GM23338 (cell line): Measurements from ENCODE around the gene VTCN1.

Source experiments
- CREB1 ChIP-seq: fragments of 250-450 bp; sonication (Bioruptor Pico); IDR thresholded peaks from 2 replicates; pipeline ENCODE4 v1.5.0; 2020; ENCODE audit warnings: low read depth, mild to moderate bottlenecking, moderate library complexity
- EZH2 ChIP-seq: fragments of 200-600 bp; sonication (generic); IDR thresholded peaks from one replicate; pipeline ENCODE4 v1.8.0; 2017; ENCODE audit warnings: antibody characterized with exemption, mild to moderate bottlenecking, low read depth; ENCODE audit not compliant: unreplicated experiment
- EZH2phosphoT487 ChIP-seq: fragments of 200-600 bp; sonication (generic); IDR thresholded peaks from one replicate; pipeline ENCODE4 v1.8.1; 2018; ENCODE audit warnings: antibody characterized with exemption; ENCODE audit not compliant: unreplicated experiment
- JUNB ChIP-seq: IDR thresholded peaks from one replicate; pipeline ENCODE4 v1.6.1; 2016; ENCODE audit warnings: antibody characterized with exemption; ENCODE audit not compliant: unreplicated experiment
- NANOG ChIP-seq: IDR thresholded peaks from 2 replicates; pipeline ENCODE4 v1.6.1; 2016; ENCODE audit warnings: antibody characterized with exemption, borderline replicate concordance
- POLR2AphosphoS5 ChIP-seq: IDR thresholded peaks from 2 replicates; pipeline ENCODE4 v1.6.1; 2016; ENCODE audit warnings: antibody characterized with exemption, low read depth
- STAT1 ChIP-seq: IDR thresholded peaks from one replicate; pipeline ENCODE4 v1.6.1; 2016; ENCODE audit warnings: antibody characterized with exemption; ENCODE audit not compliant: unreplicated experiment
- TF ChIP-seq, protein P1 (sequence below): IDR thresholded peaks from one replicate; pipeline ENCODE4 v1.6.1; 2018; ENCODE audit warnings: antibody characterized with exemption; ENCODE audit not compliant: unreplicated experiment
- TF ChIP-seq, protein P2 (sequence below), 2 experiments: fragments of 200-600 bp in 1 of 2; sonication (generic) in 1 of 2; conservative IDR thresholded peaks; 2 replicates each; pipeline versions ENCODE4 v1.5.1 to v1.6.1; 2016 to 2017; ENCODE audit warnings: antibody characterized with exemption in 2 of 2, low read depth in 2 of 2, mild to moderate bottlenecking in 2 of 2, moderate library complexity in 1 of 2
- TF ChIP-seq, protein P3 (sequence below): IDR thresholded peaks from 2 replicates; pipeline ENCODE4 v1.6.1; 2016; ENCODE audit warnings: antibody characterized with exemption

DNA sequence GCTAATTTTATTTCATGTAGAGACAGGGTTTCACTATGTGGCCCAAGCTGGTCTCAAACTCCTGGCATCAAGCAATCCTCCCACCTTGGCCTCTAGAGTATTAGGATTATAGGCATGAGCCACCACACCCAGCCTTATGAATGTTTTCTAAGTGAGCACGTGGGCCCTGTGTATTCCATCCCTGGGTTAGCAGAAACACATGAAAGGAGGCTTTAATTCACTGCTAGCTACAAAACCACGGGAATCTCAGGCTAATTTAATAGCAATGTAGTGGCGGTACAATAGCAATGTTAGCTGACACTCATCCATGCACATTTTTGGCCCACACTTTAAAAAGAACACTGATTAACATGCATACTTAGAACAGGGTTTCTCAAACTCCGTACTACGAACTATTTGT, 32.0 kb downstream of the VTCN1 start:
- TF ChIP-seq, protein P1, sequence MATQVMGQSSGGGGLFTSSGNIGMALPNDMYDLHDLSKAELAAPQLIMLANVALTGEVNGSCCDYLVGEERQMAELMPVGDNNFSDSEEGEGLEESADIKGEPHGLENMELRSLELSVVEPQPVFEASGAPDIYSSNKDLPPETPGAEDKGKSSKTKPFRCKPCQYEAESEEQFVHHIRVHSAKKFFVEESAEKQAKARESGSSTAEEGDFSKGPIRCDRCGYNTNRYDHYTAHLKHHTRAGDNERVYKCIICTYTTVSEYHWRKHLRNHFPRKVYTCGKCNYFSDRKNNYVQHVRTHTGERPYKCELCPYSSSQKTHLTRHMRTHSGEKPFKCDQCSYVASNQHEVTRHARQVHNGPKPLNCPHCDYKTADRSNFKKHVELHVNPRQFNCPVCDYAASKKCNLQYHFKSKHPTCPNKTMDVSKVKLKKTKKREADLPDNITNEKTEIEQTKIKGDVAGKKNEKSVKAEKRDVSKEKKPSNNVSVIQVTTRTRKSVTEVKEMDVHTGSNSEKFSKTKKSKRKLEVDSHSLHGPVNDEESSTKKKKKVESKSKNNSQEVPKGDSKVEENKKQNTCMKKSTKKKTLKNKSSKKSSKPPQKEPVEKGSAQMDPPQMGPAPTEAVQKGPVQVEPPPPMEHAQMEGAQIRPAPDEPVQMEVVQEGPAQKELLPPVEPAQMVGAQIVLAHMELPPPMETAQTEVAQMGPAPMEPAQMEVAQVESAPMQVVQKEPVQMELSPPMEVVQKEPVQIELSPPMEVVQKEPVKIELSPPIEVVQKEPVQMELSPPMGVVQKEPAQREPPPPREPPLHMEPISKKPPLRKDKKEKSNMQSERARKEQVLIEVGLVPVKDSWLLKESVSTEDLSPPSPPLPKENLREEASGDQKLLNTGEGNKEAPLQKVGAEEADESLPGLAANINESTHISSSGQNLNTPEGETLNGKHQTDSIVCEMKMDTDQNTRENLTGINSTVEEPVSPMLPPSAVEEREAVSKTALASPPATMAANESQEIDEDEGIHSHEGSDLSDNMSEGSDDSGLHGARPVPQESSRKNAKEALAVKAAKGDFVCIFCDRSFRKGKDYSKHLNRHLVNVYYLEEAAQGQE: no peak
- TF ChIP-seq, protein P2, sequence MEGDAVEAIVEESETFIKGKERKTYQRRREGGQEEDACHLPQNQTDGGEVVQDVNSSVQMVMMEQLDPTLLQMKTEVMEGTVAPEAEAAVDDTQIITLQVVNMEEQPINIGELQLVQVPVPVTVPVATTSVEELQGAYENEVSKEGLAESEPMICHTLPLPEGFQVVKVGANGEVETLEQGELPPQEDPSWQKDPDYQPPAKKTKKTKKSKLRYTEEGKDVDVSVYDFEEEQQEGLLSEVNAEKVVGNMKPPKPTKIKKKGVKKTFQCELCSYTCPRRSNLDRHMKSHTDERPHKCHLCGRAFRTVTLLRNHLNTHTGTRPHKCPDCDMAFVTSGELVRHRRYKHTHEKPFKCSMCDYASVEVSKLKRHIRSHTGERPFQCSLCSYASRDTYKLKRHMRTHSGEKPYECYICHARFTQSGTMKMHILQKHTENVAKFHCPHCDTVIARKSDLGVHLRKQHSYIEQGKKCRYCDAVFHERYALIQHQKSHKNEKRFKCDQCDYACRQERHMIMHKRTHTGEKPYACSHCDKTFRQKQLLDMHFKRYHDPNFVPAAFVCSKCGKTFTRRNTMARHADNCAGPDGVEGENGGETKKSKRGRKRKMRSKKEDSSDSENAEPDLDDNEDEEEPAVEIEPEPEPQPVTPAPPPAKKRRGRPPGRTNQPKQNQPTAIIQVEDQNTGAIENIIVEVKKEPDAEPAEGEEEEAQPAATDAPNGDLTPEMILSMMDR (conservative IDR thresholded peaks at IDR 0.05; ENCODE audit: low read depth in 2 of 2): no peak
- TF ChIP-seq EZH2: no peak
- TF ChIP-seq NANOG: no peak
- no peak for TF ChIP-seq POLR2AphosphoS5
- no peak for TF ChIP-seq EZH2phosphoT487
- no peak for TF ChIP-seq STAT1
- no peak for TF ChIP-seq JUNB
- TF ChIP-seq CREB1: no peak
- TF ChIP-seq, protein P3, sequence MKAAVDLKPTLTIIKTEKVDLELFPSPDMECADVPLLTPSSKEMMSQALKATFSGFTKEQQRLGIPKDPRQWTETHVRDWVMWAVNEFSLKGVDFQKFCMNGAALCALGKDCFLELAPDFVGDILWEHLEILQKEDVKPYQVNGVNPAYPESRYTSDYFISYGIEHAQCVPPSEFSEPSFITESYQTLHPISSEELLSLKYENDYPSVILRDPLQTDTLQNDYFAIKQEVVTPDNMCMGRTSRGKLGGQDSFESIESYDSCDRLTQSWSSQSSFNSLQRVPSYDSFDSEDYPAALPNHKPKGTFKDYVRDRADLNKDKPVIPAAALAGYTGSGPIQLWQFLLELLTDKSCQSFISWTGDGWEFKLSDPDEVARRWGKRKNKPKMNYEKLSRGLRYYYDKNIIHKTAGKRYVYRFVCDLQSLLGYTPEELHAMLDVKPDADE: no peak
